SW 1271 (cell line): ENCODE results near the gene MYG1.
"Not testable (repeated sequence)": the region's sequence is repeated elsewhere in the genome, so short reads cannot be mapped to it uniquely, and the experiment has no call there.

ENCODE experiments used
- DNase-seq, 2 experiments: peaks; one replicate each; lab custom pipeline; 2025; lab: John Stamatoyannopoulos, UW

Gene MYG1

GRCh38 chr12:53327435-53328042 is 28.0 kb downstream of the MYG1 start:
- DNase-seq: peak in 1 of 2 experiments; percentile 30

DNA sequence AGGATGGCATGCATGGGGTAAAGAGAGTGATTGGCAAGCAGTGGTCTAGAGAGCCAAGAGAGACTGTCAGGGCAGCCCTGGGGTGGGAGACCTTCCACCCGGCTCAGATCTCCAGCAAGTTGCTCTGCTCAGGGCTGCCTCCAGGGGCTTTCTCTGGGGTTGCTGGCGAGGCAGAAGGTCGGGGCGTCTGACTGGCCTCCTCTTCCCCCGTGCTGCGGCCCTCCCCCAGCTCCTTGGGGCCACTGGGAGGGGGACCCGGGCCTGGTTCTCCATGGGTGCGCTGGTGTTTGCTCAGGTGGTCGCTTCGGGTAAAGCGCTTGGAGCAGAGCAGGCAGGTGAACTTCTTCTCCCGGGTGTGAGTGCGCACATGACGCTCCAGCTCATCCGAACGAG is 28.5 kb downstream of the MYG1 start:
- no peak for DNase-seq

GRCh38 chr12:53330671-53331070 is 31.2 kb downstream of the MYG1 start:
- no peak for DNase-seq

DNA sequence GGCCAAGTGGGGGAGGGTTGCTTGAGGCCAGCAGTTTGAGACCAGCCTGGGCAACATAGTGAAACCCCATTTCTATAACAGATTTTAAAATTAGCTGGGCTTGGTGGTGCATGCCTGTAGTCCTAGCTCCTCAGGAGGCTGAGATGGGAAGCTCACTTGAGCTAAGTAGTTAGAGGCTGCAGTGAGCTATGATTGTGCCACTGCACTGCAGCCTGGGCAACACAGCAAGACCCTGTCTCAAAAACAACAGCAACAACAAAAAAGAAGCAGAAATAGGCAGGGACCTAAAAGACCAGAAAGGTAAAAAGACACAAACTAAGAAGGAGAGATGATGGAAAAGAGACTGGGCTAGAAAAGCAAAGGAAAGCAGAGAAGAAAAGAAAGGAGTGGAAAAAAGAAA is 32.8 kb downstream of the MYG1 start:
- DNase-seq: not testable (repeated sequence)

- no peak for DNase-seq
Observed at GRCh38 chr12:53332744-53333143, 33.2 kb downstream of the MYG1 start.

GRCh38 chr12:53333289-53333688 is 33.8 kb downstream of the MYG1 start:
- DNase-seq: no peak

DNA sequence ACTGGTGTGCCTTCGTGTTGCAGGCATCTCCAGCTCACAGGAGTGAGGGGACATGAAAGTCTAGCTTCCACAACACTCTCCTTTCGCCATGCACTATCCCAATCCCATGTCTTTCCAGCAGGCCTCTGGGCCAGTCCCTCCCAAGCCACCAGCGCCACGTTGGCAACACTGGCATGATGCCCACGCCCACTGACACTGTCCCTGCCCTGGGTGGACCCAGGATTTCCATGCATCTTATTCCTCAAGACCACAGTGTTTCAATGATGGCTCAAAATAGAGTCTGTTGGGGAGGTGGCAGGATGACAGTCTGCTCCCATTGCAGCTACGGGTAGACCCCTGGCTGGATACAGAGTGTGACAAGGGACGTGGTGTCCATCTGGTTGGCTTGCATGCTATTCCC is 34.4 kb downstream of the MYG1 start:
- no peak for DNase-seq

DNA sequence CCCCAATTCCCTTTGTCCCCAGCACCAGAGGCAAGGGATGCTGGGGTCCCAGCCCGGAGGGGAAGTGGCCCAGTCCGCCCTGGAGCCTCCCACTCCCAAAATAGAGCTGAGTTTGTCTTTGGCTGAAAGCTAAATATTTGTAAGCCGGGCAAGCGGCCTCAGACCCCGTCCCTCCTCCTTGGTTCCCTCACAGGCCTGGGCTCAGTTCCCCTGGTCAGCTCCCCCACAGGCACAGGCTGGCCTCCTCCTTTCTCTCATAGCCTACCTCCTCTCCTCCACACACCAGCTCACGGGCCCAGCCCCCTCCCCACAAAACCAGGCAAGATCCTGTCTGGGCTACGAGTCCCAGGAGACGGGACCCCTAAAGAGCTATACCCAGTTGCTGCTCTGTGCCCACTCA is 35.3 kb downstream of the MYG1 start:
- no peak for DNase-seq

- no peak for DNase-seq
Observed at GRCh38 chr12:53336181-53336681, 36.7 kb downstream of the MYG1 start, which contains the start of gene SP7. Gene SP7, minus strand, starts transcription at chr12:53336354. Its CDS starts 708 bp downstream, at chr12:53335646.

DNA sequence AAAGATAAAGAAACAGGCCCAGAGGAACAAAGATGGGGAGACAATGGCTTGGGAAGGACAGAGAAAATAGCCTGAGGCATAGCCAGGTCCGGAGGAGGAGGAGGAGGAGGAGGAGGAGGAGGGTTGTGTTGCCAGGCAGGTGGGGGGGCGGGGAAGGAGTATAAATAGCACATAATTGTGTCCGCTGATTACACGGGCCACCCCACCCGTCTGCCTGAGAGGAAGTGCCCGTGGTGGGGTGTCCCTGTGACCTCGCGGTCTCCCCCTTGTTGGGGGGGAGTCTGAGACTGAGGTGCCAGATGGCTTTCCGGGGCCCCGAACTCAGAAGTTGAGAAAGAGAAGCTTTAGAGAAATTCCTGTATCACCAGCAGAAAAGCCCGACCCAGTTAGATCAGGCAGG is 38.5 kb downstream of the MYG1 start:
- DNase-seq: no peak

DNA sequence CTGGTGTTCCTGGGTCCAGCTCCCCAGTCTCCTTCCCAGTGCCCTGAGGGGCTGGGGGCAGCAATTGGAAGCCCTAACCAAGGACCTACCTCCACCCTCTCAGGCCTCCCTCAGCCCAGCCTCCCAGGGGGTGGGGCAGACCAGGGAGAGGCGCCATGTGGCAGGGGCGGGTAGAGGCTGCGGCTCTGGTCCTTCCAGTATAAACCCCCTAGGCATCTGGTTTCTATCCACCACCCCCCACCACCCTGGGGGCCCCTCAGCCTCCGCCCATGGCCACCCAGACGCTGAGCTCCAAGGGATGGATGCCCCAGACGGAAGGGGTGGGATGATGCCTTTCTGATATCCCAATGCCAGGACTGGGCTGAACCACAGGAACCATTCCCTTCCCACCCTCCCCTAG is 39.4 kb downstream of the MYG1 start:
- DNase-seq: no peak

DNA sequence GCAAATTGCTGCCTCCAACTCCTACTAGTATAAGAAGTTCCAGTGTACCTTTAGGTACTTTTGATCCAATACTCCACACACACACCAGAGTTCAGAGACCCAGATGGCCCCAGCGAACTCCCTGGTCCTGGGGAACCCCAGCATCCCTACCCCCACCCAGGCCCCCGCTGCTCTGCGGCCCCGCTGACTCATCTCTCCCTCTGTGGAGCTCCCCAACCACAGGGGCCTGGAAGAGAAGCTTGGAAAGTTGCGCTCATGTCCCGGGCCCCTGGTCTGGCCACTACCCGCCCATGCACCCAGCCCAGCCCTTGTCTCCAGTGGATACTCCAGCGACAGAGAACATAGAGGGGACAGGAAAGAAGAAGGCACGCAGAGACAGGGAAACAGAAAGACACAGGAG is 40.9 kb downstream of the MYG1 start:
- no peak for DNase-seq

GRCh38 chr12:53343449-53343848 is 44.0 kb downstream of the MYG1 start:
- DNase-seq: no peak

- DNase-seq: no peak
Observed at GRCh38 chr12:53343969-53344368, 44.5 kb downstream of the MYG1 start.

GRCh38 chr12:53344487-53344823 is 45.0 kb downstream of the MYG1 start:
- DNase-seq: no peak

DNA sequence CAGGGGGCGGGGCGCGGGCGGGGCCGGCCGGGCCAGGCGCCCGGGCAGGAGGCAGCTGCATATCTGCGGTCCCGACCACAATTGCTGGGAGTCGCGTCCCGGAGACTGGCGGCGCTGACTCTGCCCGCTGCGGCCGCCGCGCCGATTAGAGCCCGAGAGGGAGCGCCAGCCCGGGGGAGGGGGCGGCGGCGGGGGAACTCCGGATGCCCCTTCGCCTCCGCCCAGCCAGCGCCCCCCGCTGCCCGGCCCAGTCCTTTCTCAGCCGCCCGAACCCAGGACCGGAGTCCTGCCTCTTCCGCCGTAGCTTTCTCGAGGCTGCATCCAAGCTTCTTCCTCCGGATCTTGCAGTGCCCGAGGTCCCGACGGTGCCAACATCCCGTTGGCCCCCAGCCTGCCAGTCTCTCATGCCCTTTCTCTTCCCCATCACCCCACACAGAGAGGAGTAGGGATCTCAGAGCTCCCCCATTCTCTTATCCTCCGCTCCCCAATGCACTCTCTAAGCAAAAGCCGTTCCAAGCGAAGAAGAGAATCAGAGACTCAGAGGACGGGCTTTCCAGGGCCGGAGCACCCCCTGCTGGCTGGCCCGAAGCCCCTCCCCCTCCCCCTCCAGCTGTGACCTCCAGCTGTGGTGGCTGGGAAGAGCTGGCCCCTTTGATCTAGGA is 45.5 kb downstream of the MYG1 start:
- DNase-seq: peak; percentile 35 to 88

GRCh38 chr12:53345486-53346188 is 46.1 kb downstream of the MYG1 start:
- DNase-seq: no peak

GRCh38 chr12:53346491-53346890 is 47.0 kb downstream of the MYG1 start:
- DNase-seq: no peak

- DNase-seq: no peak
Observed at GRCh38 chr12:53347905-53348304, 48.4 kb downstream of the MYG1 start.

DNA sequence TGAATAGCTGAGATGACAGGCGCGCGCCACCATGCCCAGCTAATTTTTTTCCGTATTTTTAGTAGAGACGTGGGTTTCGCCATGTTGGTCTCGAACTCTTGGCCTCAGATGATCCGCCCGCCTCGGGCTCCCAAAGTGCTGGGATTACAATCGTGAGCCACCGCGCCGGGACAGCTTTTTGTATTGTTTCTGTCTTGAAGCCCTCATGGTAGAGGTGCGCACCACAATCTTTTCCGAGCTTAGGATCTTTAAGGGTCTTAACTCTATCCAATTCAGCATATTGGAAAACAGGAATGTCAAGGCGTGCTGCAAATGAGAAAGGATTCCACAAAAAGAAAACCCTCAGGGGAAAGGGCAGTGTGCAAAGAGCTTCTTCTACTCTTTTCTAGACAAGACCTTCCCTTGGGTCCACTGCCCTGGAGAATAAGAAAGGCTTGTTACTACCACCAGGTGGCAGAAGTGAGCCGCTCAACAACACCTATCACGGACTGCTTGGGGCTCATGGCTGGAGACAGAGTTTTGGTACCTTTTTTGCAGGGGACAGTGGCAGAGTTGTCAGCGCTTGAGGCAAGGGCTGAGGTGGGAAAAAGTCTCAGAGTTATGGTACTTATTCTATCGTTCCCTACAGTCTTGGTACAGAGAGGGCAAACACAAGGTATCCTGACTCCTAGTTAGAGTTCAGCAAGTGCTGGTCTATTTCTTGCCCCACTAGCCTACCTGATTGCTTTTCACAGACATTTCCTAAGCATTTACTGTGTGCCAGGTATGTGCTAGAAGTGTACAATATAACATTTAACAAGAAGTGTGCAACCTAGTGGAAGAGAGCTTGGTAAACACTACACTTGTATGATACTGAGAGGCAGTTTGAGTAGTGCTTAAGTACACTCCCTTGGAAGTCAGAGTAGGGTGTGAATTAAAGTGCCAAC is 53.1 kb downstream of the MYG1 start:
- DNase-seq: peak; percentile 50 to 82

DNA sequence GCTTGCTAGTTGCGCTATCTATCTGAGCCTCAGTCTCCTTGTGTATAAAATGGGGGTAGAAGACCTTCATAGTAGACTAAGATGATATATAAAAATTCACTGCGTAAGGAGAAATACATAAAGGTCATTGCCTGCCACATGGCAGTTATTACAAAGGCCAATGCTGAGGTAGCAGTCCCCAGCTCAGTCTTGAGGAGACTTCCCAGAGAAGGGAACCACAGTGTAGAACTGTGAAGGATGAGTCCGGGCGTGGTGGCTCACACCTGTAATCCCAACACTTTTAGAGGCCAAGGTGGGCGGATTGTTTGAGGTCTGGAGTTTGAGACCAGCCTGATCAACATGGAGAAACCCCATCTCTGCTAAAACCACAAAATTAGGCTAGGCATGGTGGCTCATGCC is 53.8 kb downstream of the MYG1 start:
- no peak for DNase-seq

DNA sequence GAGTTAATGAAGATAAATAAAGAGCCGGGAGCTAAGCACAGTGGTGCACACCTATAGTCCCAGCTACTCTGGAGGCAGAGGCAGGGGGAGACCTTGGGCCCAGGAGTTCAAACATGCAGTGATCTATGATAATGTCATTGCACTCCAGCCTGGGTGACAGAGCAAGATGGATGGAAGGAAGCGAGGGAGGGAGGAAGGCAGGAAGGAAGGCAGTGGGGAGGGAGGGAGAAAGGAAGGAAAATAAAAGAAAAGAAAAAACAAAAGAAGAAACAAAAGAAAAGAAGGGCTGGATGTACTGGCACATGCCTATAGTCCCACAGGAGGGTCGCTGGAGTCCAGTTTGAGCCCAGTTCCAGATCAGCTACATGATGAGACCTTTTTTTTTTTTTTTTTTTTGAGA is 55.6 kb downstream of the MYG1 start:
- no peak for DNase-seq
